Gastroesophageal sphincter (tissue), 3 donors: Measurements from ENCODE around the gene SSBP3.

ENCODE experiments used
- CTCF ChIP-seq, 4 experiments: fragments of 200-600 bp in 2 of 4; fragments of 450-650 bp in 2 of 4; sonication (generic) in 1 of 4; IDR thresholded peaks; one replicate each; pipeline ENCODE4 v1.5.1; 2017 to 2019; ENCODE audit warnings: antibody characterized with exemption in 4 of 4, mild to moderate bottlenecking in 2 of 4, moderate library complexity in 2 of 4
- EP300 ChIP-seq: sonication (generic); formaldehyde crosslinking; IDR thresholded peaks from one replicate; pipeline ENCODE4 v1.6.1; 2017; ENCODE audit warnings: antibody characterized with exemption, mild to moderate bottlenecking

- TF ChIP-seq EP300 (no peak), CTCF (IDR thresholded peaks at IDR 0.05) (no peak)
Measured at GRCh38 chr1:54218883-54219687, 187.1 kb downstream of the SSBP3 start.
